Activated naive CD8-positive, alpha-beta T cell treated with anti-CD3 and anti-CD28 coated beads for 36 hours (primary cell): ENCODE results near the gene KCNQ1. TPM values are rescaled to one million over a fixed set of nuclear protein-coding genes. Genes with fewer than 3 reads are reported as not detected.

Experiments used
- DNase-seq: peaks from one replicate; pipeline ENCODE4 v3.0.0; 2021
- H3K27ac Mint-ChIP-seq: one replicate; pipeline ENCODE4 v1.8.0; 2022; ENCODE audit warnings: mild to moderate bottlenecking, moderate library complexity, mixed read lengths
- H3K27me3 Mint-ChIP-seq: one replicate; pipeline ENCODE4 v1.8.0; 2022; ENCODE audit warnings: mild to moderate bottlenecking, mixed read lengths
- H3K36me3 Mint-ChIP-seq: one replicate; pipeline ENCODE4 v1.8.0; 2021; ENCODE audit warnings: mild to moderate bottlenecking, mixed read lengths
- H3K4me1 Mint-ChIP-seq: one replicate; pipeline ENCODE4 v1.8.0; 2021; ENCODE audit warnings: mixed read lengths
- H3K4me3 Mint-ChIP-seq: one replicate; pipeline ENCODE4 v1.8.0; 2022; ENCODE audit warnings: mild to moderate bottlenecking, moderate library complexity, mixed read lengths
- H3K9me3 Mint-ChIP-seq: one replicate; pipeline ENCODE4 v1.8.0; 2022; ENCODE audit warnings: mixed read lengths
- total RNA-seq, 2 experiments: library from RNA; stranded (reverse); gene quantifications; one replicate each; pipeline ENCODE4 v1.2.3, GENCODE V29; 2021

KCNQ1 gene
- total RNA-seq, 2 experiments from 2014 or later: 6.7 to 9.6 TPM

DNA sequence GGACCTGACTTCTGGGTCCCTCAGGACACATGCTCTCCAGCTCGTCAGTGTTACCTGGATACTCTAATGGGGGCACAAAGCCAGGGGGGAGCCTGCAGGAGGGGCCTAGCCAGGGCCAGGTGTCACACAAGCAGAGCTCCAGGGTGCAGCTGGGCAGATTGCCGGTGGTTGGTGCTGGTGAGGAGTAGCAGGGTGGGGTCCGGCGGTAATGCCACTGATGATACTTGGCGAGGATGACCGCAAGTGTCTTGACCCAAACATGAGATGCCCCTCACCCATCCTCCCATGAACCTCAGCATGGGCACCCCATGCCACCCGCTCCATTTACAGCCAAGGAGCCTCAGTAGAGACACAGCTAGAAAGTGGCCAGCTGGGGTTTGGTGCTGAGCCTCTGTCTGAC lies 270.1 kb downstream of the KCNQ1 start:
- Mint-ChIP-seq H3K4me3 (no peak overlapping the region), H3K27ac (no peak overlapping the region), H3K36me3 (peaks cover 3% of the 10 kb centered on the region), H3K4me1 (no peaks in the 10 kb centered on the region), H3K27me3 (no peaks in the 10 kb centered on the region), H3K9me3 (peaks cover 4% of the 10 kb centered on the region)
- DNase-seq: no peak

GRCh38 chr11:2715716-2716350 lies 271.0 kb downstream of the KCNQ1 start:
- Mint-ChIP-seq H3K27me3 (no peaks in the 10 kb centered on the region), H3K36me3 (peaks cover 3% of the 10 kb centered on the region), H3K4me1 (no peaks in the 10 kb centered on the region), H3K4me3 (no peak overlapping the region), H3K9me3 (no peaks in the 10 kb centered on the region), H3K27ac (no peak overlapping the region)
- no peak for DNase-seq

- Mint-ChIP-seq H3K9me3 (no peaks in the 10 kb centered on the region), H3K27me3 (no peaks in the 10 kb centered on the region), H3K4me1 (no peaks in the 10 kb centered on the region), H3K36me3 (no peaks in the 10 kb centered on the region), H3K27ac (no peak overlapping the region), H3K4me3 (no peak overlapping the region)
- DNase-seq: no peak
These were observed 271.7 kb downstream of the KCNQ1 start for GRCh38 chr11:2716376-2717095.

- Mint-ChIP-seq H3K4me3 (no peak overlapping the region), H3K4me1 (no peaks in the 10 kb centered on the region), H3K9me3 (no peaks in the 10 kb centered on the region), H3K36me3 (no peaks in the 10 kb centered on the region), H3K27me3 (no peaks in the 10 kb centered on the region), H3K27ac (no peak overlapping the region)
- no peak for DNase-seq
These were observed 272.9 kb downstream of the KCNQ1 start for GRCh38 chr11:2717561-2718325.

GRCh38 chr11:2718817-2719438 lies 274.1 kb downstream of the KCNQ1 start:
- Mint-ChIP-seq H3K36me3 (no peaks in the 10 kb centered on the region), H3K4me3 (no peak overlapping the region), H3K27ac (no peak overlapping the region), H3K9me3 (no peaks in the 10 kb centered on the region), H3K4me1 (no peaks in the 10 kb centered on the region), H3K27me3 (no peaks in the 10 kb centered on the region)
- no peak for DNase-seq

- H3K4me3 Mint-ChIP-seq: no peak overlapping the region
- H3K27me3 Mint-ChIP-seq: no peaks in the 10 kb centered on the region
- no peak for DNase-seq
- no peaks in the 10 kb centered on the region for H3K9me3 Mint-ChIP-seq
- no peaks in the 10 kb centered on the region for H3K4me1 Mint-ChIP-seq
- no peak overlapping the region for H3K27ac Mint-ChIP-seq
- no peaks in the 10 kb centered on the region for H3K36me3 Mint-ChIP-seq
These were observed 275.2 kb downstream of the KCNQ1 start for GRCh38 chr11:2719831-2720590.

DNA sequence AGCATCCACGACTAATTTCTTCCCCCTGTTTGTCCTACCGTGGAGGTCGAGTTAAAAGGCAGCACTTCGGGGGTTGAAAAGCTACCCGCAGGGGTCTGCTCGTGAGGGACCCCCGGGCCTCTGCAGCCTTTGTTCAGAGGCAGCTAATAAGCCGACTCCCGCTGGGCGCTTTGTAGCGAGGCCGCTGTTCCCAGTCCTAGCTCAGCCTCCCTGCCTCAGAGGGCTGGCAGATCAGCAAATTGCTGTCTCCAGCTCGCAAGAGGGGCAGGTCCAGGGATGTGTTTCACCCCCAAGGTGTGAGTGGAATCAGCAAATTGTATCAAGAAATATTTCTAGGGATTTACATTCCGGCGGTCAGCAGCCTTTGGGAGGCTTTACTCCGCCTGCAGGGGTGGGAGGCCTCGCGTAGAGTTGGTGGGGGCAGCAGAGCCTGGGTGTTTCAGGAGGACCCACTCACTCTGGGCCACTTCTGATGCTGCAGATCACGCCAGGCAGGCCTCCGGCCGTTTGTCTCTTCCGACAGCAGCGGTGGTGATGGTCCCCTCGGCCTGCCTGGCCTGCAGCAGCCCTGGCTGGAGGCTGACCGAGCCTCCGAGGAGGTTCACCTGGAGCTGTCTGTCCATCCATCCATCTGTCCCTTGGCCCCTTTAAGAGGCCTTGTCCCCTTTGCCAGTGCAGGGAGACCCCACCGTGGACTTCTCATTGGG lies 276.6 kb downstream of the KCNQ1 start:
- no peaks in the 10 kb centered on the region for H3K36me3 Mint-ChIP-seq
- DNase-seq: no peak
- H3K27me3 Mint-ChIP-seq: no peaks in the 10 kb centered on the region
- no peaks in the 10 kb centered on the region for H3K9me3 Mint-ChIP-seq
- H3K4me1 Mint-ChIP-seq: no peaks in the 10 kb centered on the region
- H3K4me3 Mint-ChIP-seq: no peak overlapping the region
- no peak overlapping the region for H3K27ac Mint-ChIP-seq

GRCh38 chr11:2722955-2723354 lies 278.1 kb downstream of the KCNQ1 start:
- Mint-ChIP-seq H3K9me3 (no peaks in the 10 kb centered on the region), H3K27ac (no peak overlapping the region)

GRCh38 chr11:2724104-2724503 lies 279.3 kb downstream of the KCNQ1 start:
- Mint-ChIP-seq H3K36me3 (no peaks in the 10 kb centered on the region), H3K27me3 (no peaks in the 10 kb centered on the region), H3K27ac (no peak overlapping the region), H3K4me1 (no peaks in the 10 kb centered on the region), H3K9me3 (no peaks in the 10 kb centered on the region), H3K4me3 (no peak overlapping the region)
- DNase-seq: no peak

More at GRCh38 chr11:2722955-2723354, 278.1 kb downstream of the KCNQ1 start:
- no peaks in the 10 kb centered on the region for H3K36me3 Mint-ChIP-seq
- H3K27me3 Mint-ChIP-seq: no peaks in the 10 kb centered on the region
- H3K4me1 Mint-ChIP-seq: no peaks in the 10 kb centered on the region
- no peak for DNase-seq
- no peak overlapping the region for H3K4me3 Mint-ChIP-seq

- no peak overlapping the region for H3K4me3 Mint-ChIP-seq
- H3K27me3 Mint-ChIP-seq: no peaks in the 10 kb centered on the region
- no peaks in the 10 kb centered on the region for H3K36me3 Mint-ChIP-seq
- no peaks in the 10 kb centered on the region for H3K4me1 Mint-ChIP-seq
- no peak for DNase-seq
- H3K9me3 Mint-ChIP-seq: no peaks in the 10 kb centered on the region
- no peak overlapping the region for H3K27ac Mint-ChIP-seq
These were observed 280.0 kb downstream of the KCNQ1 start for GRCh38 chr11:2724653-2725367.

- Mint-ChIP-seq H3K36me3 (no peaks in the 10 kb centered on the region), H3K27me3 (no peaks in the 10 kb centered on the region)
These were observed 280.8 kb downstream of the KCNQ1 start for GRCh38 chr11:2725368-2726300.

DNA sequence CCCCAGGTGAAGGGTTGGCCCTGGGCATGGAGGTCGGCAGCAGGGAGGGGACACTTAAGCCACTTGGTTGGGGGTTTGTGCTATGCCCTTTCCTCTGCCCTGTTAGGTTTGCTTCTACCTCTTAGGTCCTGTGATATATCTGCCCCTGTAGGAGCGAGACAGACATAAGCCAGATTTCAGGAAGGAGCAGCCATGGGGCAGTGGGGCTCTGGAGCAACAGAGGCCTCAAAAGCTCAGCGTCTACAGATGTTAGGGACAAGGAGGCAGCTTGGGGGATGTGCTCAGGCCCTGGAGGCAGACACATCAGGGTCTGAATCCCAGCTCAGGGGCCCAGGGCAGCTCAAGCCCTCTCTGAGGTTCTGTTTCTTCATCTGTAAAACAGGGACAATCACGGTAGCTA lies 282.2 kb downstream of the KCNQ1 start:
- Mint-ChIP-seq H3K27me3 (no peaks in the 10 kb centered on the region), H3K36me3 (no peaks in the 10 kb centered on the region), H3K9me3 (no peaks in the 10 kb centered on the region), H3K4me1 (no peaks in the 10 kb centered on the region), H3K4me3 (no peak overlapping the region), H3K27ac (no peak overlapping the region)
- DNase-seq: no peak

More at GRCh38 chr11:2725368-2726300, 280.8 kb downstream of the KCNQ1 start:
- no peak for DNase-seq
- Mint-ChIP-seq H3K9me3 (no peaks in the 10 kb centered on the region), H3K27ac (no peak overlapping the region), H3K4me3 (no peak overlapping the region), H3K4me1 (no peaks in the 10 kb centered on the region)

GRCh38 chr11:2728128-2728662 lies 283.4 kb downstream of the KCNQ1 start:
- H3K4me3 Mint-ChIP-seq: no peak overlapping the region
- H3K36me3 Mint-ChIP-seq: no peaks in the 10 kb centered on the region
- no peak overlapping the region for H3K27ac Mint-ChIP-seq

More at GRCh38 chr11:2728128-2728662, 283.4 kb downstream of the KCNQ1 start:
- Mint-ChIP-seq H3K9me3 (no peaks in the 10 kb centered on the region), H3K4me1 (no peaks in the 10 kb centered on the region), H3K27me3 (no peaks in the 10 kb centered on the region)
- DNase-seq: no peak
